ENCODE data around the gene LGALS3BP. TPM values are rescaled to one million over a fixed set of nuclear protein-coding genes. Genes with fewer than 3 reads are reported as not detected.
"Not testable (repeated sequence)": the region's sequence is repeated elsewhere in the genome, so short reads cannot be mapped to it uniquely, and the experiment has no call there.

Gene LGALS3BP
- total RNA-seq, 8 experiments from 2014 or later, result 34.8 to 346 (median 58.7) TPM

DNA sequence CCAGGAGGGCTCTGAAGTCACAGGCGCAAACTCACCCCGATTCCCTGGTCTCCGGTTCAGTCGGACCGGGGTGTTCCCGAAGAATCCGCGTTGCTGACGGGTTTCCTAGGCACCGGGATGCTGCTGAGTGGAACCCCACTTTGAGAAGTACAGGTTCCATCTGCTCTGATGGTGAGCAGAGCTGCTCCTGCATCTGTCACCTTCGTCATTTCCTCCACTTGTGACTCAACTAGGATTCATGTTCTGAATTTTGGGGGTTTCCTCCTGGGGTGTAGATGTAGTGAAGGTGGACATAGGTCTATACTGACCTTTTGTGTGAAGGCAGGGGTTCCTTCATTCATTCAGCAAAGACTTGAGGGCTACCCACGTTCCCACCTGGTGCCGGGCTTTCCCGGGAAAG is 25.0 kb downstream of the LGALS3BP start:
- in situ Hi-C loops (cut with MboI; ENCODE audit: low pct_unique_long_range_greater_than_20kb in 2 of 9, low sequenced_read_pairs in 9 of 9, unreplicated experiment in 9 of 9), result loop anchor here in 3 of 9 experiments (25.0 kb wide), 1 partner anchor 92 kb away; no protein-coding TSS in a partner anchor
- no peak for ATAC-seq (replicated peaks in 6 of 8)
- Histone ChIP-seq H3K4me3 (no peak overlapping the region), H3K27ac (peak overlapping the region; percentile 75 to 89), H3K4me1 (replicated peaks in 1 of 2) (peaks cover 32 to 45% of the 10 kb centered on the region in 2 donors)
- 74 to 100% (median 88%) methylated on average over 1 to 13 of the region's 14 CpGs; no CpG with 5 or more reads in 3 of the 10 experiments for WGBS, 10 experiments

DNA sequence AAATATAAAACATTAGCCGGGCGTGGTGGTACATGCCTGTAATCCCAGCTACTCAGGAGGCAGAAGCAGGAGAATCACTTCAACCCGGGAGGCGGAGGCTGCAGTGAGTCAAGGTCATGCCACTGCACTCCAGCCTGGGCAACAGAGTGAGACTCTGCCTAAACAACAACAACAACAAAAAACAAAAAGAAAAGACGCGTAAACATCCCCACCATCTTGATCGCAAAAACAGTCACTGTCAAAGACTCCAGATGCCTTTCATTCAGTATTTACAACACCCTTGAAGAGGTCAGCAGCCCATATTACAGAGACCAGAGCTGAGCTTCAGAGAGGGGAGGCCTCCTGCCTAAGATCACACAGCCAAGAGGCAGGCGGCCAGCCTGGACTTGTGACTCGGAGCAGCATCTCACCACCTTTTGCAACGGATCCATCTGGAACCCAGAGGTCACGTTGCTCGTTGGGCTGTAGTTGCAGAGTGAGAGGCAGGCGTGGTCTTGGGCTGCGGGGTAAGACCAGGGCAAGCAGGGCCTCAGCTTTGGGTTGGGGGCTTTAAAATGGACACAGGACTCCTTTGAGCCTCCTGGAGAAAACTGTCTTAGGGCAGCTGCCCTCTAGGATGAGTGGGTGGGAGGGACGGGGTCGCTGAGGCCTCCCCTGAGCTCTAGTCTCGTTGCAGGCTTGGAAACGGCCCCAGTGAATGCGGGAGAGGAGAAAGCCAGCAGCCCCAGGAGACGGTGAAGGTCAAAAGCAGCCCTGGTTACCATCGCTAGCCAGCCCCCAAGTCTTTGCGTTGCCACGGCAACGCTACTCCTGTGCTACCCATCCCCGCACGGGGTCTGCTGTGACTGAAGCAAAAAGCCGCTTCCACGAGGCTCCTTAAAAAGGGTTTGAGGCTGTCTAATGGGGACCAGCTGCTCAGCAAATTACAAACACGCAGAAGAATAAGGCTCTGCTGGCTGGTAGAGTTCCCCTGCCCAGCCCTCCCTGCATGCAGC is 26.1 kb downstream of the LGALS3BP start:
- in situ Hi-C loops (cut with MboI; ENCODE audit: low pct_unique_long_range_greater_than_20kb in 2 of 9, low sequenced_read_pairs in 9 of 9, unreplicated experiment in 9 of 9), result loop anchor here in 3 of 9 experiments (25.0 kb wide), 1 partner anchor 91 kb away; no protein-coding TSS in a partner anchor
- Histone ChIP-seq H3K4me3 (no peak overlapping the region), H3K27ac (peak overlapping the region; percentile 75 to 89), H3K4me1 (replicated peaks in 1 of 2) (peaks cover 32 to 45% of the 10 kb centered on the region in 2 donors)
- WGBS, 10 experiments, result 0 to 94% (median 33%) methylated on average over 1 to 8 of the region's 29 CpGs; no CpG with 5 or more reads in 1 of the 10 experiments
- ATAC-seq (replicated peaks in 6 of 8), result peak in 6 of 8 experiments; percentile 13 to 96 (median 93)

DNA sequence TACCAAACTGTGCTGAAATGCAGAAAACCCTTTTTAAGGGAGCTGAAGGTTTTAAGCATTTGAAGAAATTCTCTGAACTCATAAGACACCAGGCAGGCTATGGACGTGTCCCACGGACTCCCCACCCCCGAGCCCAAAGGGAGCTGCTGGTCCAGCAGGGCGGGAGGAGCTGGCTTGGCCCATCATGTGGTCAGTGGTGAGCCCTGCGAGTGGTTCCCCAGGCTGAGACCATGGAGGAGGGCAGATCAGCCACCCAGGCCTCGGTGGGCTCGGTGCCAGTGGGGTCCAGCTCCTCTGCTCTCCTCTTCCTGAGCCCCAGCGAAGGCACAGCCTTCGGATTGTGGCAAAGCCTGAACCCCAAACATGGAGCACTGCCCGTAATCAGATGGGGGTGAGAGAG is 27.0 kb downstream of the LGALS3BP start:
- 73 to 100% methylated on average over 3 to 4 of the region's 10 CpGs; no CpG with 5 or more reads in 8 of the 10 experiments for WGBS, 10 experiments
- ATAC-seq (replicated peaks in 6 of 8), result no peak
- in situ Hi-C loops (cut with MboI; ENCODE audit: low pct_unique_long_range_greater_than_20kb in 2 of 9, low sequenced_read_pairs in 9 of 9, unreplicated experiment in 9 of 9), result loop anchor here in 3 of 9 experiments (25.0 kb wide), 1 partner anchor 90 kb away; no protein-coding TSS in a partner anchor

DNA sequence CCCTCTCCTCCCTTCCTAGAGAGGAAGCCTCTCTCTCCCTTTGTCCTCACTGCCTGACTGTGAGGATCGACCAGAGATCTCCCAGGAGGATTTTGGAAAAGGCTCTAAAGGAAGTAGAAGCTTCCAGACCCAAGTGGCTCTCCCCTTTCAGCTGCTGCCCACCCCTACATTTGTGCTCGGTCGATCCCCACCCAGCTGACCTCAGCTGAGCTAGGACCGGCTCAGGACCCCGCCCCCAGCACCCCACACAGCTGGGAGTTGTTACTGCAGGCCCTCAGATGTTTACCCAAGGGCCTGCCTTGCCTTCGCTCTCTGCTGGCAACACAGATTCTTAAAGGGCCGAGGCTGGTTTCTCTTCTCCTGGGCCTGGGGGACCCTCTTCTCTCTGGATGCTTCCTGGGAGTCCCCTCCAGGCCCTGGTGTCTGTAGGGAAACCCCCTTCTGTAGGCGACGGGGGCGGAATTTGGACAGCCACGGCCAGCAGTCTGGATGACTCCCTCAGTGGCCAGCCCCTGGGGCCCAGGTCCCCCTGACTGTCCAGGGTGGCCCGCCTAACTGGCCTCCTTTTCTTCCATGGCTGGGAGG is 27.7 kb downstream of the LGALS3BP start:
- 0 to 100% (median 60%) methylated on average over 1 to 4 of the region's 12 CpGs; no CpG with 5 or more reads in 6 of the 10 experiments for WGBS, 10 experiments
- Histone ChIP-seq H3K27ac (peak overlapping the region; percentile 15 to 60), H3K4me3 (no peak overlapping the region), H3K4me1 (replicated peaks in 1 of 2) (peaks cover 32 to 40% of the 10 kb centered on the region in 2 donors)
- ATAC-seq (replicated peaks in 6 of 8), result peak in 4 of 8 experiments; percentile 30 to 89 (median 54)
- in situ Hi-C loops (cut with MboI; ENCODE audit: low pct_unique_long_range_greater_than_20kb in 2 of 9, low sequenced_read_pairs in 9 of 9, unreplicated experiment in 9 of 9), result loop anchor here in 3 of 9 experiments (25.0 kb wide), 1 partner anchor 90 kb away; no protein-coding TSS in a partner anchor

More for the DNA sequence above, 27.0 kb downstream of the LGALS3BP start:
- Histone ChIP-seq H3K4me1 (replicated peaks in 1 of 2) (peaks cover 32 to 45% of the 10 kb centered on the region in 2 donors), H3K4me3 (no peak overlapping the region), H3K27ac (peak overlapping the region; percentile 75 to 89)

DNA sequence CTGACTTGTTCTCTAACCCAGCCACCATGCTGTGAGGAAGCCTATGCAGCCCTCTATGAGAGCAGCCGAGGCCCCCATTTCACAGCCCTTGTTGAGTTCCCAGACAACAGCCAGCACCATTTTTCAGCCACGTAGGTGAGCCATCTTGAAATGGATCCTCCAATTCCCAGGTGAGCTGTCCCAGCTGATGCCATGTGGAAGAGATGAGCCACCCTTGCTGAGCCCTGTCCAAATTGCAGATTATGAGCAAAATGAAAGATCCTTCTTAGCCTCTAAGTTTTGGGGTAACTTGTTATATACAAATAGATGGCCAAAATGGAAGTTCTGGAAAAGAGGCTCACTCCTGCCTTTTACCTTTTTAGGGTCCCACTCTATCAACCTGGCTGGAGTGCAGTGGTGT is 28.9 kb downstream of the LGALS3BP start:
- no peak for ATAC-seq (replicated peaks in 6 of 8)
- peaks cover 32 to 37% of the 10 kb centered on the region in 2 donors for H3K4me1 ChIP-seq (replicated peaks in 1 of 2)
- 20 to 100% (median 79%) methylated on average over 1 to 2 of the region's 2 CpGs; no CpG with 5 or more reads in 4 of the 10 experiments for WGBS, 10 experiments

GRCh38 chr17:78947235-78948149 is 32.2 kb downstream of the LGALS3BP start:
- whole genome bisulfite sequencing, 10 experiments, result 70 to 100% (median 80%) methylated on average over 2 to 6 of the region's 18 CpGs; no CpG with 5 or more reads in 3 of the 10 experiments
- ATAC-seq (replicated peaks in 6 of 8), result peak in 2 of 8 experiments; percentile 24 to 25
- in situ Hi-C loops (cut with MboI; ENCODE audit: low pct_unique_long_range_greater_than_20kb in 2 of 9, low sequenced_read_pairs in 9 of 9, unreplicated experiment in 9 of 9), result no loop called here
- Histone ChIP-seq H3K4me3 (no peak overlapping the region), H3K27ac (no peak overlapping the region), H3K4me1 (replicated peaks in 1 of 2) (peaks cover 9 to 11% of the 10 kb centered on the region in 2 donors)

More for the DNA sequence above, 28.9 kb downstream of the LGALS3BP start:
- H3K4me3 ChIP-seq, result no peak overlapping the region
- no peak overlapping the region for H3K27ac ChIP-seq
- in situ Hi-C loops (cut with MboI; ENCODE audit: low pct_unique_long_range_greater_than_20kb in 2 of 9, low sequenced_read_pairs in 9 of 9, unreplicated experiment in 9 of 9), result loop anchor here in 3 of 9 experiments (25.0 kb wide), 1 partner anchor 89 kb away; no protein-coding TSS in a partner anchor

- H3K4me1 ChIP-seq (replicated peaks in 1 of 2), result peaks cover under 1 to 2% of the 10 kb centered on the region in 2 donors
- H3K4me3 ChIP-seq, result no peak overlapping the region
- 81 to 100% (median 93%) methylated on average over 1 to 4 of the region's 8 CpGs; no CpG with 5 or more reads in 6 of the 10 experiments for WGBS, 10 experiments
- no peak for ATAC-seq (replicated peaks in 6 of 8)
- in situ Hi-C loops (cut with MboI; ENCODE audit: low pct_unique_long_range_greater_than_20kb in 2 of 9, low sequenced_read_pairs in 9 of 9, unreplicated experiment in 9 of 9), result no loop called here
- no peak overlapping the region for H3K27ac ChIP-seq
Observed at GRCh38 chr17:78946631-78947030, 33.1 kb downstream of the LGALS3BP start.

GRCh38 chr17:78946131-78946530 is 33.6 kb downstream of the LGALS3BP start:
- no peak for ATAC-seq (replicated peaks in 6 of 8)
- in situ Hi-C loops (cut with MboI; ENCODE audit: low pct_unique_long_range_greater_than_20kb in 2 of 9, low sequenced_read_pairs in 9 of 9, unreplicated experiment in 9 of 9), result no loop called here
- WGBS, 10 experiments, result 43 to 100% (median 73%) methylated on average over 1 to 5 of the region's 7 CpGs; no CpG with 5 or more reads in 4 of the 10 experiments
- Histone ChIP-seq H3K4me1 (replicated peaks in 1 of 2) (no peaks in the 10 kb centered on the region), H3K4me3 (no peak overlapping the region), H3K27ac (no peak overlapping the region)

DNA sequence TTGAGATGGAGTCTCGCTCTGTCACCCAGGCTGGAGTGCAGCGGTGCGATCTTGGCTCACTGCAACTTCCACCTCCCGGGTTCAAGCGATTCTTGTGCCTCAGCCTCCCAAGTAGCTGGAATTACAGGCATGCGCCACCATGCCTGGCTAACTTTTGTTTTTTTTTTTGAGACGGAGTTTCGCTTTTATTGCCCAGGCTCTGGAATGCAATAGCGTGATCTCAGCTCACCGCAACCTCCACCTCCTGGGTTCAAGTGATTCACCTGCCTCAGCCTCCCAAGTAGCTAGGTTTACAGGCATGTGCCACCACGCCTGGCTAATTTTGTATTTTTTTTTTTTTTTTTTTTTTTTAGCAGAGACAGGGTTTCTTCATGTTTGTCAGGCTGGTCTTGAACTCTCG is 34.3 kb downstream of the LGALS3BP start:
- H3K4me3 ChIP-seq; H3K27ac ChIP-seq; ATAC-seq (replicated peaks in 6 of 8); H3K4me1 ChIP-seq (replicated peaks in 1 of 2); in situ Hi-C loops (cut with MboI; ENCODE audit: low pct_unique_long_range_greater_than_20kb in 2 of 9, low sequenced_read_pairs in 9 of 9, unreplicated experiment in 9 of 9): not testable (repeated sequence)
- WGBS, 10 experiments, result 68 to 90% (median 87%) methylated on average over 2 to 11 of the region's 12 CpGs; no CpG with 5 or more reads in 2 of the 10 experiments

DNA sequence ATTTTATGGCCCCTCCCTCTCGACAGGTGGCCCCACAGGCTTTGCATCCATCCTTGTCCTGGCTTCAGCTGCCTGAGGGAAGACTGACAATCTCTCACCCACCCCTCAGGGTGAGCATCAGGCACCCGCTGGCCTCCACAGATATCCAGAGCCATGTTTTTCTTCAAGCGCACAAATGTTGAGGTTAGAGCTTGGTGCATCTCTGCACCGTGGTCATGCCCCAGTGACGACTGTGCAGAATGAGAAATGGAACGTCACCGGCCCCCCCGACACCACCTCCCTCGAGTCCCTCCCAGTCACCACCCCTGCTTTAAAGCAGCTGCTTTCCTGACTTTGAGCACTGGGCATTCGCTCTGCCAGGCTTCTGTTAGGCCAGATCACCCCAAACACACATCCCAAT is 34.8 kb downstream of the LGALS3BP start:
- 20 to 70% methylated on average over 1 to 2 of the region's 10 CpGs; no CpG with 5 or more reads in 8 of the 10 experiments for WGBS, 10 experiments
- no peaks in the 10 kb centered on the region for H3K4me1 ChIP-seq (replicated peaks in 1 of 2)
- in situ Hi-C loops (cut with MboI; ENCODE audit: low pct_unique_long_range_greater_than_20kb in 2 of 9, low sequenced_read_pairs in 9 of 9, unreplicated experiment in 9 of 9), result no loop called here
- no peak overlapping the region for H3K4me3 ChIP-seq
- ATAC-seq (replicated peaks in 6 of 8), result no peak
- no peak overlapping the region for H3K27ac ChIP-seq

- H3K4me1 ChIP-seq (replicated peaks in 1 of 2), result no peaks in the 10 kb centered on the region
- H3K27ac ChIP-seq, result no peak overlapping the region
- 49 to 100% (median 90%) methylated on average over 1 to 4 of the region's 7 CpGs; no CpG with 5 or more reads in 4 of the 10 experiments for WGBS, 10 experiments
- H3K4me3 ChIP-seq, result no peak overlapping the region
- no peak for ATAC-seq (replicated peaks in 6 of 8)
- in situ Hi-C loops (cut with MboI; ENCODE audit: low pct_unique_long_range_greater_than_20kb in 2 of 9, low sequenced_read_pairs in 9 of 9, unreplicated experiment in 9 of 9), result no loop called here
Observed at GRCh38 chr17:78944026-78944425, 35.7 kb downstream of the LGALS3BP start.

- Histone ChIP-seq H3K27ac (no peak overlapping the region), H3K4me3 (no peak overlapping the region), H3K4me1 (replicated peaks in 1 of 2) (peaks cover 8 to 10% of the 10 kb centered on the region in 2 donors)
- peak in 4 of 8 experiments; percentile 26 to 56 (median 44) for ATAC-seq (replicated peaks in 6 of 8)
- WGBS, 10 experiments, result 38 to 94% (median 72%) methylated on average over 1 to 5 of the region's 6 CpGs; no CpG with 5 or more reads in 1 of the 10 experiments
- in situ Hi-C loops (cut with MboI; ENCODE audit: low pct_unique_long_range_greater_than_20kb in 2 of 9, low sequenced_read_pairs in 9 of 9, unreplicated experiment in 9 of 9), result no loop called here
Observed at GRCh38 chr17:78940708-78941107, 39.0 kb downstream of the LGALS3BP start.

Measured in motor neuron (in vitro differentiated cells).